Parathyroid adenoma (tissue), 2 donors: ENCODE measurements around the gene GPR87.

Experiments
- H2AFZ ChIP-seq: fragments of 300-600 bp; sonication (generic); one replicate; pipeline ENCODE4 v1.7.0; 2017; ENCODE audit warnings: antibody characterized with exemption, mild to moderate bottlenecking
- H3K27ac ChIP-seq: fragments of 300-600 bp; sonication (generic); one replicate; pipeline ENCODE4 v1.7.0; 2017
- H3K27me3 ChIP-seq: fragments of 300-600 bp; sonication (generic); one replicate; pipeline ENCODE4 v1.7.0; 2017; ENCODE audit warnings: low read length; ENCODE audit not compliant: control insufficient read depth, insufficient read depth
- H3K36me3 ChIP-seq: fragments of 300-600 bp; sonication (generic); one replicate; pipeline ENCODE4 v1.7.0; 2017; ENCODE audit warnings: low read length; ENCODE audit not compliant: control insufficient read depth, insufficient read depth
- H3K4me1 ChIP-seq: fragments of 300-600 bp; sonication (generic); one replicate; pipeline ENCODE4 v1.7.0; 2017; ENCODE audit warnings: control low read depth
- H3K4me2 ChIP-seq: fragments of 300-600 bp; sonication (generic); one replicate; pipeline ENCODE4 v1.7.0; 2017; ENCODE audit warnings: low read length
- H3K4me3 ChIP-seq: fragments of 300-600 bp; sonication (generic); one replicate; pipeline ENCODE4 v1.7.0; 2017; ENCODE audit warnings: low read depth, low read length
- H3K79me2 ChIP-seq: fragments of 300-600 bp; sonication (generic); one replicate; pipeline ENCODE4 v1.7.0; 2017; ENCODE audit warnings: control low read depth
- H3K9ac ChIP-seq: fragments of 300-600 bp; sonication (generic); one replicate; pipeline ENCODE4 v1.7.0; 2017; ENCODE audit warnings: mild to moderate bottlenecking
- H3K9me3 ChIP-seq: fragments of 300-600 bp; sonication (generic); one replicate; pipeline ENCODE4 v1.7.0; 2017; ENCODE audit warnings: low read length; ENCODE audit not compliant: control insufficient read depth
- TF ChIP-seq, protein P1 (sequence below): fragments of 300-600 bp; sonication (generic); IDR thresholded peaks from one replicate; pipeline ENCODE4 v1.7.0; 2017; ENCODE audit warnings: antibody characterized with exemption, mild to moderate bottlenecking
- donor health status: primary hyperparathyroidism.

GPR87 gene

DNA sequence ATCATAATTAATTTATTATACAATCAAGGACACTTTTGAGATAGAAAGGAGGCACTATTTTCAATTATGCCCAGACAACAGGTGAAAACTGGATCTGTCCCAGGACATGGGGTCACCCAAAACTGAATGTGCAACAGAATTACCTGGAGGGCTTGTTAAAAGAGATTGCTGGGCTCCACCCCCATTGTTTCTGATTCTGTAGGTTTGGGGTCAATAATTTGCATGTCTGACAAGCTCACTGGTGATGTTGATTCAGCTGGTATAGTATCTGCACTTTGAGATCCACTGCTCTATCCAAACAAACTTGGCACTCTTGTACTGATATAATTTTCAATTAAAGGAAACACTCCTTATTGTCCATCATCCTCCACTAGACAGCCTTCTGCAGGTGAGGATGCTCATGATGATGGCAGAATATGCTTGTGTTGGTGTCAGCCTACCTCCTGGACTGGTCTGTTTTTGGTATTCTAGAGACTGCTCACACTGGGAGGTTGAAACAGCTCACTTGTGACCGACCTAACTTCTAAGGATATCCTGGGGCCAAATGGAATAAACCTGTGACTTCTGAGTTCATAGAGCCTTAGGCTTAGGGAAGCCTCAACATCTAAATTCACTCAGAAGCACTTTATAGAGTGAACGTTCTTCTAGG lies 40.5 kb downstream of the GPR87 start:
- Histone ChIP-seq H3K9ac (no peak overlapping the region), H3K9me3 (no peaks in the 10 kb centered on the region), H3K4me3 (no peak overlapping the region), H3K36me3 (no peaks in the 10 kb centered on the region), H3K27me3 (no peaks in the 10 kb centered on the region), H3K79me2 (no peaks in the 10 kb centered on the region), H3K27ac (no peak overlapping the region), H3K4me1 (no peaks in the 10 kb centered on the region), H3K4me2 (no peak overlapping the region), H2AFZ (no peak overlapping the region)
- TF ChIP-seq, protein P1, sequence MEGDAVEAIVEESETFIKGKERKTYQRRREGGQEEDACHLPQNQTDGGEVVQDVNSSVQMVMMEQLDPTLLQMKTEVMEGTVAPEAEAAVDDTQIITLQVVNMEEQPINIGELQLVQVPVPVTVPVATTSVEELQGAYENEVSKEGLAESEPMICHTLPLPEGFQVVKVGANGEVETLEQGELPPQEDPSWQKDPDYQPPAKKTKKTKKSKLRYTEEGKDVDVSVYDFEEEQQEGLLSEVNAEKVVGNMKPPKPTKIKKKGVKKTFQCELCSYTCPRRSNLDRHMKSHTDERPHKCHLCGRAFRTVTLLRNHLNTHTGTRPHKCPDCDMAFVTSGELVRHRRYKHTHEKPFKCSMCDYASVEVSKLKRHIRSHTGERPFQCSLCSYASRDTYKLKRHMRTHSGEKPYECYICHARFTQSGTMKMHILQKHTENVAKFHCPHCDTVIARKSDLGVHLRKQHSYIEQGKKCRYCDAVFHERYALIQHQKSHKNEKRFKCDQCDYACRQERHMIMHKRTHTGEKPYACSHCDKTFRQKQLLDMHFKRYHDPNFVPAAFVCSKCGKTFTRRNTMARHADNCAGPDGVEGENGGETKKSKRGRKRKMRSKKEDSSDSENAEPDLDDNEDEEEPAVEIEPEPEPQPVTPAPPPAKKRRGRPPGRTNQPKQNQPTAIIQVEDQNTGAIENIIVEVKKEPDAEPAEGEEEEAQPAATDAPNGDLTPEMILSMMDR = no peak

DNA sequence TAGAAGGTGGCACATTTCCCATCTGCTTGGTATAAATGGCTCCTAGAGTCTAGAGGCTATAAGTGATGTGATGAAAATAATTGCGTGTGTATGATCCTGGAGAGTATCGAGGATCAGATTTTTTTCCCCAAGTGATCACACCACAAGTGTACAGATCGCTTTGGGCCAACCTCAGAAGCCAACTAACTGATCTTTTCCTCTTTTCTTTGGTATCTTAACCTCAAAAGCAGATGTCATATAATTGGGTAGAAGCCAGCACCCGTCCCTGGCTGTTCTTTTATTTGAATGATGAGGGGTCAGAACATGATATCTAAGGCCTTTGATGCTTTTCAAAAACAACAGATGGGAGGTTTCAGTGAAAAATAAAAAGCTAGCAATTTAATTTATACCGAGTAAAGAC lies 41.5 kb downstream of the GPR87 start:
- Histone ChIP-seq H3K4me3 (no peak overlapping the region), H3K36me3 (no peaks in the 10 kb centered on the region), H3K79me2 (no peaks in the 10 kb centered on the region), H3K9me3 (no peaks in the 10 kb centered on the region), H3K4me2 (no peak overlapping the region), H2AFZ (no peak overlapping the region), H3K27ac (no peak overlapping the region), H3K4me1 (no peaks in the 10 kb centered on the region), H3K9ac (no peak overlapping the region), H3K27me3 (no peaks in the 10 kb centered on the region)
- TF ChIP-seq, protein P1 = no peak

DNA sequence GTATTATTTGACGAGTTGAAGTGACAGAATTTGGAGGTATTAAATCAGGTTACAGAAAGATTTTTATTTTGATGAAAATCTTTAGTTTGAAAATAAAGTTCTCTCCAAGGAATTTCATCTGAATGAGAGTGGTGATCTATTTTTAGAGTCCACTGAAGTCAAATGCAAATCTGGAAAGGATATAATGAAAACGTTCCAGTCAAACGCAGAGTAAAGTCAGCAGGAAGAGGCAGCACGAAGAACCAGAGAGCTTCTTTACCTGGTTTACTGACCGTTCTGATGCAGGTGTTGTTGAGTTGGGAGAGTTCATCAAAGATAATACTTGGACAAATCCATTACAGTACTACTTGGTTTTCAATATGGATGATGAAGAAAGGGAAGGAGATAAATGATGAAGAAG lies 47.0 kb downstream of the GPR87 start:
- Histone ChIP-seq H3K79me2 (no peaks in the 10 kb centered on the region), H3K27ac (peak overlapping the region; percentile 33), H3K9ac (no peak overlapping the region), H3K4me3 (no peak overlapping the region), H3K27me3 (no peaks in the 10 kb centered on the region), H3K9me3 (no peaks in the 10 kb centered on the region), H3K4me2 (no peak overlapping the region), H3K36me3 (no peaks in the 10 kb centered on the region), H2AFZ (no peak overlapping the region), H3K4me1 (no peaks in the 10 kb centered on the region)
- TF ChIP-seq, protein P1 = no peak

DNA sequence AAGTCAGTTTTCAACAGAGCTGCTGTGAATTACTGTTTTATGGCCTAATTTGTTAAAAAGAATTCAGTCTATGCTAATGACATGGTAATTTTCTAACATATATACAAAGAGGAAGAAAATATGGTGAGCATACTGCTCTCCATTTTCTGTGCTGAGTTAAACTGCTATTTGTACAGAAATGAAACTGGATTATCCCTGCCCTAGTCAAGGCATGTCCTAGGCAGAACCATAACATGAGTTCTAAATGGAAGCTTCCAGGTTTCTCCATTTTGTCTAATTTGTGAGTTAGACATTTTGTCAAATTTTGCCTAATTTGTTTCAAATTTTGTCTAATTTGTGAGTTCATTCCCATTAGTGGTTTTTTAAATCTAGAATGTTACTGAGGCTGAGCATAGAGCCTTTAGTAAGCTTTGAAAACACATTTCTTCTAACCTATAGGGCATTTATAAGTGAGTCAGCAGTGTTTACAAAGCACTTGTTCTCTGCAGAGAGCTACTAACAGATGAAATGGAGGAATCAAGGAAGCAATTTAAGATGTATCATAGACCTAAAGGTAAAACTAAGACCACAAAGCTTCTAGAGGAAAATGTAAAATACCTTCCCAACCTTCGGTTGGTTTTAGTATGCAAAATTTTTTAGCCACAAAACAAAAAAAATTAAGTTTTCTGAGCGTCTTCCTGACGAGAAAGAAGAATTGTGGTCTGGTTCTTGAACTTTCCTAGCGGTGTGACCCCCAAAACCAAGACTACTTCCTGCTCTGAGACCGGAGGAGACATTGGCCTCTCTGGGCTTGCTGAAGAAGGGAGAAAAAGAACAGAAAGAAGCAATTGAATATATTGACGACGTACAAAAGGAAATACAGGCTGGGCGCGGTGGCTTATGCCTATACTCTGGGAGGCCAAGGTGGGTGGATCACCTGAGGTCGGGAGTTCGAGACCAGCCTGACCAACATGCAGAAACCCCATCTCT lies 48.1 kb downstream of the GPR87 start:
- Histone ChIP-seq H3K36me3 (no peaks in the 10 kb centered on the region), H3K9me3 (no peaks in the 10 kb centered on the region), H3K27me3 (no peaks in the 10 kb centered on the region), H3K9ac (no peak overlapping the region), H2AFZ (no peak overlapping the region), H3K27ac (no peak overlapping the region), H3K79me2 (no peaks in the 10 kb centered on the region), H3K4me2 (no peak overlapping the region), H3K4me1 (no peaks in the 10 kb centered on the region), H3K4me3 (no peak overlapping the region)
- TF ChIP-seq, protein P1 = no peak
